Vagina (tissue), 2 donors: ENCODE results near the gene SEMA4D. TPM values are rescaled to one million over a fixed set of nuclear protein-coding genes. Genes with fewer than 3 reads are reported as not detected.

ENCODE experiments used
- DNase-seq, 2 donors: peaks; one replicate each; pipeline ENCODE4 v3.0.0-alpha.2; 2017; ENCODE audit errors: extremely low spot score in 2 of 2
- H3K27ac ChIP-seq: fragments of 200-600 bp; sonication (generic); one replicate; pipeline ENCODE4 v1.5.1; 2019
- H3K27me3 ChIP-seq: fragments of 200-600 bp; sonication (generic); one replicate; pipeline ENCODE4 v1.5.1; 2019
- H3K36me3 ChIP-seq, 2 donors: fragments of 200-600 bp; sonication (generic); one replicate each; pipeline ENCODE4 v1.5.1; 2017 to 2019
- H3K4me1 ChIP-seq: fragments of 200-600 bp; sonication (generic); one replicate; pipeline ENCODE4 v1.5.1; 2019
- H3K4me3 ChIP-seq, 2 donors: fragments of 200-600 bp; sonication (generic); 1 replicate in 1 of 2; 2 replicates in 1 of 2; pipeline ENCODE4 v1.5.1; 2016 to 2019
- H3K9me3 ChIP-seq: fragments of 200-600 bp; sonication (generic); one replicate; pipeline ENCODE4 v1.5.1; 2019
- CTCF ChIP-seq, 3 experiments: fragments of 450-650 bp in 2 of 3; fragments of 200-600 bp in 1 of 3; sonication (generic) in 1 of 3; IDR thresholded peaks; one replicate each; pipeline ENCODE4 v1.5.1; 2017 to 2019; ENCODE audit warnings: antibody characterized with exemption in 3 of 3, mild to moderate bottlenecking in 2 of 3, moderate library complexity in 2 of 3
- POLR2A ChIP-seq, 2 donors: fragments of 450-650 bp; IDR thresholded peaks; one replicate each; pipeline ENCODE4 v1.6.1; 2017; ENCODE audit warnings: antibody characterized with exemption in 2 of 2, mild to moderate bottlenecking in 2 of 2, moderate library complexity in 2 of 2
- POLR2AphosphoS5 ChIP-seq, 2 donors: sonication (generic); formaldehyde crosslinking; IDR thresholded peaks; one replicate each; pipeline ENCODE4 v1.9.0; 2017; ENCODE audit warnings: antibody characterized with exemption in 2 of 2, mild to moderate bottlenecking in 2 of 2, low read depth in 1 of 2; ENCODE audit not compliant: insufficient read depth in 1 of 2
- intact Hi-C: fragments of 100-400 bp; cut with DNase I; formaldehyde crosslinking; loops from one replicate; pipeline ENCODE4 v1.15.1; 2023
- total RNA-seq: library from RNA; depleted of rRNA; stranded (reverse); fragments of >200 nt; gene quantifications from one replicate; pipeline ENCODE4 v1.2.3, GENCODE V29; 2016

Gene SEMA4D
- total RNA-seq, 1 donor from 2014 or later, result 39.3 TPM

DNA sequence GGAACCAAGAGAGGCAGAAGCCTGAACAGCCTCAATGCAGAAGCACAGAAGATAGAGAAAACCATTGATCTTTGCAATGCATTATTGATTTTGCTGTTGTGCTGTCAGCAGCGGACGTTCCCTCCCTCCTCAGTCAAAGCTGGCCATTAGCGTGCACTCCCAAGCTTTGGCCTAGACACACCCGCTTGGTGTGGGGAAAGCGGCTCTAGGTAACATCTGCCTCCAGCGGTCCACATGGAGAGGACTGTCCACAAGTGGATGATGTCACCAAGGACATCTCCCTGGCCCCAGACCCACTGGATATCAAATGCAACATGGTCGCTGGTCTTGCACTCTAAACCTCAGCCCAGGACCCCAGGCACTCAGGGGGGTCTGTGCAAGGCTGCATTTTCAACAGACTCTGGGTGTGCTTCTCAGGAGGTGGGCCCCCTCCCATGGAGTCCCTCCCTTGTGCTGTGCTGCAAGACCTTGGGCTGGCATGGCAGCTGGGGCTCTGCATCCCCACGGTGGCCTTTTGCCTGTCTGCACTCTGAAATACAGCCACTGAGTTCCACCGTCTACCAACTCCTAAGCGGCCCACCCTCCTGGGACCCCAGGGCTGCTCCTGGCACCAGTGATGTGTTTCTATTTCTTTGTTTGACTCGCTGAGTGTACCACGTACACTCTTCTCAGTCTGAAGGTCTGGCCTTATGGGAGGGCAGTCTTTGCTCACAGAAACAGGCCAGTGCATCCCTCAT is 1.9 kb downstream of the SEMA4D start:
- TF ChIP-seq POLR2A (IDR thresholded peaks at IDR 0.05), result no peak
- TF ChIP-seq CTCF (IDR thresholded peaks at IDR 0.05), result no peak
- TF ChIP-seq POLR2AphosphoS5 (IDR thresholded peaks at IDR 0.05; ENCODE audit: insufficient read depth in 1 of 2, low read depth in 1 of 2), result no peak
- intact Hi-C loops, result no loop called here
- H3K4me1 ChIP-seq, result peaks cover 49% of the 10 kb centered on the region

GRCh38 chr9:89494199-89494598 is 3.7 kb downstream of the SEMA4D start:
- DNase-seq, result no peak
- intact Hi-C loops, result no loop called here
- Histone ChIP-seq H3K4me3 (no peak overlapping the region), H3K36me3 (no peaks in the 10 kb centered on the region), H3K27me3 (no peaks in the 10 kb centered on the region), H3K9me3 (no peaks in the 10 kb centered on the region), H3K27ac (no peak overlapping the region), H3K4me1 (peaks cover 49% of the 10 kb centered on the region)
- TF ChIP-seq CTCF (IDR thresholded peaks at IDR 0.05), result no peak
- no peak for TF ChIP-seq POLR2A (IDR thresholded peaks at IDR 0.05)
- no peak for TF ChIP-seq POLR2AphosphoS5 (IDR thresholded peaks at IDR 0.05; ENCODE audit: insufficient read depth in 1 of 2, low read depth in 1 of 2)

More for the DNA sequence above, 1.9 kb downstream of the SEMA4D start:
- H3K36me3 ChIP-seq, result no peaks in the 10 kb centered on the region
- H3K9me3 ChIP-seq, result no peaks in the 10 kb centered on the region
- no peak for DNase-seq
- no peaks in the 10 kb centered on the region for H3K27me3 ChIP-seq
- H3K27ac ChIP-seq, result no peak overlapping the region
- peak overlapping the region; percentile 11 to 83 for H3K4me3 ChIP-seq

DNA sequence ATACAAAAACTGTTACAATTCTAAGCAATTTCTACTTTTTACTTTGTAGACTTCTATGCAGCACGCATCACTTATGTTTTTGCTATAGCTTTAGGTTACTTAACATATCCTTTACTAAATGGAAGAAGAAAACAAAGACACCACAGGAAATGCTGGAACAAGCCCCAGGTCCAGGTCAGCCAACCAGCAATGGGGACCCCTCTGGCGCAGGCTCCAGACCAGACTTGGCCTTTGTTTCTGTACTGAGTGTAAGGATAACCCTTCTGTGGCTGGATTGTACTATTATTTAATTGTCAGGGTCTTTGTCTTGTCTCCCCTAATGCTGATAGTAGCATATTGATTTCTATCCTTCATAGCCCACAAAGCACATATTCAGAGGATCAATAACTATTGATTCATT is 4.2 kb downstream of the SEMA4D start:
- Histone ChIP-seq H3K36me3 (no peaks in the 10 kb centered on the region), H3K9me3 (no peaks in the 10 kb centered on the region), H3K4me3 (no peak overlapping the region), H3K4me1 (peaks cover 44% of the 10 kb centered on the region), H3K27ac (no peak overlapping the region), H3K27me3 (no peaks in the 10 kb centered on the region)
- no peak for DNase-seq
- no peak for TF ChIP-seq CTCF (IDR thresholded peaks at IDR 0.05)
- no peak for TF ChIP-seq POLR2AphosphoS5 (IDR thresholded peaks at IDR 0.05; ENCODE audit: insufficient read depth in 1 of 2, low read depth in 1 of 2)
- TF ChIP-seq POLR2A (IDR thresholded peaks at IDR 0.05), result no peak
- intact Hi-C loops, result no loop called here

DNA sequence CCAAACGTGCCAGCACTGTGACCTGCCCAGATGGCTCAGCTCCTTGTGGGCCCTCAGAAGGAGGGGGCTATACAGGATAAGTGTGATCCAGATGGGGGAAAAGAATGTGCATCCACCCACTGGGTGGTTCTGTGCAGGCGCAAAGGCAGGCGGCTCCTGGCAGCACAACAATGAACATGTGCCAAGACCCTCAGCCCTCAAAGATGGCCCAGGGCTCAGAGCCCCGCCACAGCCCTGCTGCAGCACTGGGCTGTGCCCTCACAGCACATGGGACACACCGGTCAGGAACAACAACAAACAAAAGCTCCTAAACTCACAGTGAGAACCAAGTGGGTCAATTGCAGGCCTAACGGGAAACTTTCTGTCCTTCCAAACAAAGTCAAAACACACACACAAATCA is 4.7 kb downstream of the SEMA4D start:
- no peak overlapping the region for H3K4me3 ChIP-seq
- H3K4me1 ChIP-seq, result peaks cover 39% of the 10 kb centered on the region
- H3K36me3 ChIP-seq, result no peaks in the 10 kb centered on the region
- intact Hi-C loops, result no loop called here
- no peaks in the 10 kb centered on the region for H3K9me3 ChIP-seq
- H3K27ac ChIP-seq, result no peak overlapping the region
- no peaks in the 10 kb centered on the region for H3K27me3 ChIP-seq
- no peak for DNase-seq
- TF ChIP-seq CTCF (IDR thresholded peaks at IDR 0.05) (no peak), POLR2AphosphoS5 (IDR thresholded peaks at IDR 0.05; ENCODE audit: insufficient read depth in 1 of 2, low read depth in 1 of 2) (no peak), POLR2A (IDR thresholded peaks at IDR 0.05) (no peak)

DNA sequence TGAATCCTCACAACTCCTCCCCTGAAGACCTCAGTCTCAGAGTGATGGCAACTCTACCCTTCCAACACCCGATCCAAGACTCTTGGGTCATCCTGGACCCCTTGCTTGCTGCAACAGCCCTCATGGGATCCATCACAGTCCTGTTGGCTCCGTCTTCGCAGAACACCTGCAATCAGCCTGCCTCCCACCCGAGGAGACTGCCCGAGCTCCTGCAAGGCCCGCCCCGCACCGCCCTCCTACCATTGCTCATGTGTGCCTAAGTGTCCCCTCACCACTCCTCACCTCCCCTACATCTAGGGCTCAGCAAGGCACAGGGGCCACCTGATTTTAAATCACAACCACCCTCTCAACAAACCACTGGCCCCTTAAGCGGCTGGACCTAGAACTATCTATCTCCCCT is 5.3 kb downstream of the SEMA4D start:
- peaks cover 38% of the 10 kb centered on the region for H3K4me1 ChIP-seq
- H3K27ac ChIP-seq, result no peak overlapping the region
- H3K36me3 ChIP-seq, result no peaks in the 10 kb centered on the region
- no peaks in the 10 kb centered on the region for H3K27me3 ChIP-seq
- intact Hi-C loops, result no loop called here
- DNase-seq, result no peak
- TF ChIP-seq CTCF (IDR thresholded peaks at IDR 0.05), result no peak
- no peak for TF ChIP-seq POLR2AphosphoS5 (IDR thresholded peaks at IDR 0.05; ENCODE audit: insufficient read depth in 1 of 2, low read depth in 1 of 2)
- no peak for TF ChIP-seq POLR2A (IDR thresholded peaks at IDR 0.05)
- H3K9me3 ChIP-seq, result no peaks in the 10 kb centered on the region
- H3K4me3 ChIP-seq, result no peak overlapping the region
